Subcutaneous abdominal adipose tissue (tissue), 5 donors: ENCODE measurements around the gene NUP155.

Source experiments
- H3K27ac ChIP-seq: one replicate; pipeline ENCODE4 v1.7.0; 2013; ENCODE audit warnings: low read depth, mild to moderate bottlenecking, inconsistent platforms, low read length, moderate library complexity
- H3K27me3 ChIP-seq, 5 donors: one replicate each; pipeline ENCODE4 v1.7.0; 2013; ENCODE audit warnings: low read length in 5 of 5, inconsistent platforms in 1 of 5; ENCODE audit not compliant: control insufficient read depth in 5 of 5, insufficient read depth in 4 of 5
- H3K36me3 ChIP-seq, 5 donors: one replicate each; pipeline ENCODE4 v1.7.0; 2013; ENCODE audit warnings: low read length in 5 of 5; ENCODE audit not compliant: control insufficient read depth in 5 of 5, insufficient read depth in 5 of 5
- H3K4me1 ChIP-seq, 5 donors: one replicate each; pipeline ENCODE4 v1.7.0; 2013; ENCODE audit warnings: low read length in 5 of 5, mild to moderate bottlenecking in 3 of 5, moderate library complexity in 1 of 5; ENCODE audit not compliant: control insufficient read depth in 5 of 5, insufficient read depth in 5 of 5
- H3K4me3 ChIP-seq, 5 donors: one replicate each; pipeline ENCODE4 v1.7.0; 2013; ENCODE audit warnings: low read length in 5 of 5, low read depth in 1 of 5
- H3K9ac ChIP-seq, 5 donors: one replicate each; pipeline ENCODE4 v1.7.0; 2013; ENCODE audit warnings: low read length in 5 of 5, mild to moderate bottlenecking in 4 of 5, moderate library complexity in 3 of 5
- H3K9me3 ChIP-seq, 5 donors: one replicate each; pipeline ENCODE4 v1.7.0; 2013; ENCODE audit warnings: low read length in 5 of 5; ENCODE audit not compliant: control insufficient read depth in 5 of 5
- donor health status: healthy.
- donor health status: healthy.
- donor health status: healthy.
- donor health status: healthy.
- donor health status: healthy.

NUP155 gene

GRCh38 chr5:37248970-37249814 lies 121.7 kb downstream of the NUP155 start, which contains the start of gene CPLANE1:
TSS of gene CPLANE1 (minus strand) at chr5:37249376. CDS start at chr5:37247698, 1,678 bp downstream.
- no peaks in the 10 kb centered on the region for H3K9me3 ChIP-seq
- peak within 1 kb of the TSS; percentile 90 for H3K27ac ChIP-seq
- H3K4me3 ChIP-seq: peak within 1 kb of the TSS; percentile 70 to 91 (median 90)
- no peaks in the 10 kb centered on the region for H3K27me3 ChIP-seq
- H3K4me1 ChIP-seq: peaks cover 0 to 24% (median 23%) of the 10 kb centered on the region in 5 donors
- H3K36me3 ChIP-seq: no peaks in the 10 kb centered on the region
- peak within 1 kb of the TSS; percentile 87 to 99 (median 96) for H3K9ac ChIP-seq

DNA sequence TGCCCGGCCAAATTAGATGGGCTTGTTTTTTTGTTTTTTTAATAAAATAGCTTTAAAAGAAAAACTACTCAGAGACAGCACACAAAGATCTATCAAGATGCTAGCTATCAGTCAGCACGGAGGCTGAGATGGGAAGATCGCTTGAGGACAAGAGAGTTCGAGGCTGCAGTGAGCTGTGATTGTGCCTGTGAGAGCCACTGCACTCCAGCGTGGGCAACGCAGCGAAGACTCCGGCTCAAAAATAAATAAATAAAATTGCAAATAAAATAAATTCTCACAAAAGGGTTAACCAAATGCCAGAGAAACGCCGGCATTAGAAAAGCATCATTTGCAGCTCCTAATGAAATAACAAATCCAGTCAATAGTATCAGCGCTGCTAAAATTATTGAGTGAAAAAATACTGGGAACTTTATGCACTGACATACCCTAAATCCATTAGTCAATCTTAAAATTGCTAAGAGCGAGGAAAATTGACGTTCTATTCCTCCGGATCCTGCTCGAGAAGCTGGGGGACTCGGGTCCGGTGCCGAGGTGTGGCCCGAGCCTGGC lies 122.4 kb downstream of the NUP155 start:
- H3K27me3 ChIP-seq: no peaks in the 10 kb centered on the region

DNA sequence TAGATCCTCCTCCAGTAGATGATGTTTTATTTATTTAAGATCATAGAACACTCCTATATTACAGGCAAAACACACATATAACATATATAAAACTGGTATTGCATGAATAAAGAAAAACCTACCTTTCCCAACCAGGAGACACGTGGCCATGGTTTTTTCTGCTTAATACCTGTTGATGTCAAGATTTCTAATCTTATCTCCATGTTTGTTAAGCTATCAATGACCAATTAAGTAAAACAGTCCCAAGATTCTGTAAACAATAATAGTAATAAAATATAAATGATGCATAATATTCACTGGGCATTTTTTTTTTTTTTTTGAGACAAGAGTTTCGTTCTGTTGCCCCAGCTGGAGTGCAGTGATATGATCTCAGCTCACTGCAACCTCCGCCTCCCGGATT lies 123.4 kb downstream of the NUP155 start:
- Histone ChIP-seq H3K4me3 (no peak overlapping the region), H3K27ac (no peak overlapping the region), H3K27me3 (no peaks in the 10 kb centered on the region), H3K9ac (no peak overlapping the region), H3K4me1 (peaks cover 0 to 24% (median 23%) of the 10 kb centered on the region in 5 donors), H3K36me3 (peaks cover 0 to 5% (median 4%) of the 10 kb centered on the region in 5 donors), H3K9me3 (no peaks in the 10 kb centered on the region)

More for the DNA sequence above, 122.4 kb downstream of the NUP155 start:
- H3K4me1 ChIP-seq: peaks cover 0 to 24% (median 23%) of the 10 kb centered on the region in 5 donors
- H3K36me3 ChIP-seq: no peaks in the 10 kb centered on the region
- no peaks in the 10 kb centered on the region for H3K9me3 ChIP-seq
- peak overlapping the region; percentile 70 to 90 (median 85) for H3K4me3 ChIP-seq
- H3K27ac ChIP-seq: peak overlapping the region; percentile 90
- peak overlapping the region; percentile 63 to 99 (median 96) for H3K9ac ChIP-seq

DNA sequence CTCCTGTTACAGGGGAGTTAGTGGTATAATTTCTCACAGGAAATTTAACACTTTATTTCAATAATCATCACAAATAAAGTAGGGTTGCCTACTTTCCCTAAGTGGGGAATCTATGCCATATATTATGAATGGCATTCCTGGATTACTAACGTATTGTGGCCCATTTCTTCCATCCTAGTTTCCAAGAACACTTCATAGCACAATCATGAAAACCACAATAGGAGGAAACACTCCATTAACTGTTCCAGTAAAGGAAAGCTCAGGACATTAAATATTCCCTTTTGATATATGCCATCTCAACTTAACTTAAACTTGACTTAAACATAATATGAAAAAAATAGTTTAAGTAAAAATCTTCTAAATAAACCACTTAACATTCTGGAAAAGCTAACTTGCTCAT lies 123.9 kb downstream of the NUP155 start:
- peaks cover 0 to 5% (median 4%) of the 10 kb centered on the region in 5 donors for H3K36me3 ChIP-seq
- H3K4me1 ChIP-seq: peaks cover 0 to 24% (median 23%) of the 10 kb centered on the region in 5 donors
- H3K9me3 ChIP-seq: no peaks in the 10 kb centered on the region
- H3K27ac ChIP-seq: no peak overlapping the region
- no peak overlapping the region for H3K4me3 ChIP-seq
- no peaks in the 10 kb centered on the region for H3K27me3 ChIP-seq
- H3K9ac ChIP-seq: peak overlapping the region in 1 of 5 donors; percentile 13
